HEK293 (cell line): ENCODE results near the gene CORO7.
A peak's percentile ranks its signal among the peaks of the same experiment; 100 is the strongest.

Source experiments
- CTCF ChIA-PET: fragments of 350-600 bp; formaldehyde crosslinking; extraction: SDS; loops from one replicate; lab custom pipeline; 2021; ENCODE audit warnings: antibody characterized with exemption; lab: Yijun Ruan, JAX
- POLR2A ChIA-PET: fragments of 300-600 bp; formaldehyde crosslinking; extraction: SDS; loops from one replicate; lab custom pipeline; 2020; ENCODE audit warnings: antibody characterized with exemption, inconsistent platforms; lab: Yijun Ruan, JAX
- H3K27ac ChIP-seq: fragments of 200-500 bp; sonication (Bioruptor generic); 2 replicates; pipeline ENCODE4 v1.5.1; 2014; ENCODE audit warnings: low read depth, low read length, control low read depth, inconsistent platforms; ENCODE audit errors: extremely low read depth
- H3K36me3 ChIP-seq, 2 experiments: fragments of 200-500 bp in 1 of 2; sonication (Bioruptor generic) in 1 of 2; 1 replicate in 1 of 2; 2 replicates in 1 of 2; pipeline ENCODE4 v1.5.1; 2014 to 2017; ENCODE audit warnings: inconsistent platforms in 2 of 2, low read length in 2 of 2; ENCODE audit not compliant: control insufficient read depth in 2 of 2, insufficient read depth in 1 of 2
- H3K4me1 ChIP-seq: fragments of 200-500 bp; sonication (Bioruptor generic); 2 replicates; pipeline ENCODE4 v1.5.1; 2014; ENCODE audit warnings: mild to moderate bottlenecking, low read length, inconsistent platforms; ENCODE audit not compliant: control insufficient read depth, insufficient read depth
- H3K4me3 ChIP-seq: 2 replicates; pipeline ENCODE4 v1.5.1; 2011; ENCODE audit warnings: low read depth, mild to moderate bottlenecking, control low read depth, low read length, moderate library complexity
- H3K9me3 ChIP-seq: fragments of 200-500 bp; sonication (Bioruptor generic); 2 replicates; pipeline ENCODE4 v1.5.1; 2014; ENCODE audit warnings: low read depth, low read length, inconsistent platforms; ENCODE audit not compliant: control insufficient read depth, insufficient read depth
- GFI1B ChIP-seq: fragments of 450-650 bp; formaldehyde crosslinking; IDR thresholded peaks from 2 replicates; pipeline ENCODE4 v1.5.1; 2016; ENCODE audit warnings: missing biosample characterization, missing genetic modification characterization
- HOXD13 ChIP-seq: sonication (generic); formaldehyde crosslinking; IDR thresholded peaks from 2 replicates; pipeline ENCODE4 v1.8.0; 2022; ENCODE audit warnings: missing genetic modification reagents, borderline replicate concordance
- KLF1 ChIP-seq: fragments of 450-650 bp; formaldehyde crosslinking; IDR thresholded peaks from 2 replicates; pipeline ENCODE4 v1.5.1; 2016; ENCODE audit warnings: missing biosample characterization, missing genetic modification characterization
- KLF10 ChIP-seq: fragments of 450-650 bp; IDR thresholded peaks from 2 replicates; pipeline ENCODE4 v1.5.1; 2018; ENCODE audit warnings: missing biosample characterization, mild to moderate bottlenecking, missing genetic modification characterization
- KLF17 ChIP-seq: fragments of 450-650 bp; formaldehyde crosslinking; IDR thresholded peaks from 2 replicates; pipeline ENCODE4 v1.5.1; 2016; ENCODE audit warnings: missing biosample characterization, missing genetic modification characterization
- KLF7 ChIP-seq: fragments of 450-650 bp; formaldehyde crosslinking; IDR thresholded peaks from 2 replicates; pipeline ENCODE4 v1.5.1; 2016; ENCODE audit warnings: missing biosample characterization, missing genetic modification characterization, borderline replicate concordance
- MYNN ChIP-seq: fragments of 450-650 bp; formaldehyde crosslinking; IDR thresholded peaks from 2 replicates; pipeline ENCODE4 v1.5.1; 2016; ENCODE audit warnings: missing biosample characterization, missing genetic modification characterization, borderline replicate concordance
- OSR2 ChIP-seq: fragments of 450-650 bp; formaldehyde crosslinking; IDR thresholded peaks from 2 replicates; pipeline ENCODE4 v1.5.1; 2016; ENCODE audit warnings: missing biosample characterization, missing genetic modification characterization
- PATZ1 ChIP-seq: fragments of 450-650 bp; formaldehyde crosslinking; IDR thresholded peaks from 2 replicates; pipeline ENCODE4 v1.5.1; 2016; ENCODE audit warnings: missing biosample characterization, missing genetic modification characterization
- SP7 ChIP-seq: fragments of 450-650 bp; formaldehyde crosslinking; IDR thresholded peaks from 2 replicates; pipeline ENCODE4 v1.5.1; 2016; ENCODE audit warnings: missing biosample characterization, missing genetic modification characterization
- ZBTB21 ChIP-seq: fragments of 450-650 bp; formaldehyde crosslinking; IDR thresholded peaks from 2 replicates; pipeline ENCODE4 v1.5.1; 2017; ENCODE audit warnings: missing biosample characterization, missing genetic modification characterization
- ZBTB26 ChIP-seq: fragments of 450-650 bp; formaldehyde crosslinking; optimal IDR thresholded peaks from 2 replicates; pipeline ENCODE3; 2016; ENCODE audit warnings: missing biosample characterization, mild to moderate bottlenecking, missing genetic modification characterization
- ZBTB6 ChIP-seq: fragments of 450-650 bp; formaldehyde crosslinking; IDR thresholded peaks from 2 replicates; pipeline ENCODE4 v1.5.1; 2017; ENCODE audit warnings: missing biosample characterization, missing genetic modification characterization
- ZEB2 ChIP-seq: fragments of 450-650 bp; formaldehyde crosslinking; IDR thresholded peaks from 2 replicates; pipeline ENCODE4 v1.5.1; 2016; ENCODE audit warnings: missing biosample characterization, missing genetic modification characterization
- ZNF10 ChIP-seq: fragments of 450-650 bp; formaldehyde crosslinking; IDR thresholded peaks from 2 replicates; pipeline ENCODE4 v1.5.1; 2017; ENCODE audit warnings: missing biosample characterization, missing genetic modification characterization
- ZNF114 ChIP-seq: fragments of 450-650 bp; formaldehyde crosslinking; IDR thresholded peaks from 2 replicates; pipeline ENCODE4 v1.5.0; 2017; ENCODE audit warnings: missing biosample characterization, missing genetic modification characterization
- ZNF416 ChIP-seq: fragments of 450-650 bp; formaldehyde crosslinking; IDR thresholded peaks from 2 replicates; pipeline ENCODE4 v1.5.1; 2016; ENCODE audit warnings: missing biosample characterization, missing genetic modification characterization
- ZNF529 ChIP-seq: fragments of 450-650 bp; formaldehyde crosslinking; IDR thresholded peaks from 2 replicates; pipeline ENCODE4 v1.5.1; 2017; ENCODE audit warnings: missing genetic modification characterization, missing biosample characterization; ENCODE audit not compliant: insufficient replicate concordance
- ZNF580 ChIP-seq: fragments of 450-650 bp; formaldehyde crosslinking; IDR thresholded peaks from 2 replicates; pipeline ENCODE4 v1.5.1; 2016; ENCODE audit warnings: missing biosample characterization, missing genetic modification characterization
- ZNF600 ChIP-seq: fragments of 450-650 bp; formaldehyde crosslinking; IDR thresholded peaks from 2 replicates; pipeline ENCODE4 v1.5.1; 2016; ENCODE audit warnings: missing biosample characterization, missing genetic modification characterization
- ZNF629 ChIP-seq: fragments of 450-650 bp; formaldehyde crosslinking; IDR thresholded peaks from 2 replicates; pipeline ENCODE4 v1.5.1; 2017; ENCODE audit warnings: missing biosample characterization, missing genetic modification characterization
- ZNF664 ChIP-seq: fragments of 450-650 bp; formaldehyde crosslinking; IDR thresholded peaks from 2 replicates; pipeline ENCODE4 v1.5.1; 2016; ENCODE audit warnings: missing biosample characterization, missing genetic modification characterization
- ZNF768 ChIP-seq: fragments of 450-650 bp; formaldehyde crosslinking; IDR thresholded peaks from 2 replicates; pipeline ENCODE4 v1.5.1; 2018; ENCODE audit warnings: missing biosample characterization, mild to moderate bottlenecking, missing genetic modification characterization
- ZNF830 ChIP-seq: fragments of 450-650 bp; IDR thresholded peaks from 2 replicates; pipeline ENCODE4 v1.5.0; 2018; ENCODE audit warnings: missing biosample characterization, missing genetic modification characterization, low read depth, mild to moderate bottlenecking, moderate library complexity
- ZSCAN16 ChIP-seq: fragments of 450-650 bp; formaldehyde crosslinking; IDR thresholded peaks from 2 replicates; pipeline ENCODE4 v1.5.1; 2016; ENCODE audit warnings: missing biosample characterization, missing genetic modification characterization

Gene CORO7

GRCh38 chr16:4345836-4346781 lies 70.3 kb downstream of the CORO7 start:
- no peaks in the 10 kb centered on the region for H3K9me3 ChIP-seq
- H3K4me1 ChIP-seq: peaks cover 9% of the 10 kb centered on the region; the same call in 1 of the 2 replicates
- peaks cover 0 to 26% of the 10 kb centered on the region in 2 experiments; a peak in 2 of 3 replicates for H3K36me3 ChIP-seq
- ChIA-PET POLR2A (interaction anchor here (1.4 kb wide), 1 partner anchor 92 kb away, joined by 3 read pairs; no protein-coding TSS in a partner anchor), CTCF (interaction anchor here (0.5 to 2.3 kb wide), 8 partner anchors 13 to 407 kb away, joined by 3 to 14 read pairs (median 4); no protein-coding TSS in a partner anchor)
- H3K27ac ChIP-seq: no peak overlapping the region
- H3K4me3 ChIP-seq: no peak overlapping the region
- TF ChIP-seq ZBTB21 (tag by site-specific recombination) (peak; percentile 63; the same call in 1 of the 2 replicates), HOXD13 (no peak), ZNF529 (no peak), ZNF664 (peak; percentile 95), ZNF629 (tag by site-specific recombination) (peak; percentile 79), KLF1 (tag by site-specific recombination) (no peak), ZNF768 (peak; percentile 90; the same call in 1 of the 2 replicates), GFI1B (no peak), ZNF10 (0 out of 2 replicates have a peak, but pooled peaks have one; percentile 35), KLF7 (tag by site-specific recombination) (no peak), ZNF114 (tag by site-specific recombination) (no peak), ZBTB26 (tag by site-specific recombination) (peak; percentile 2), ZEB2 (tag by site-specific recombination) (peak; percentile 39; the same call in 1 of the 2 replicates), ZNF830 (tag by site-specific recombination) (no peak), ZNF600 (peak; percentile 82), ZSCAN16 (tag by site-specific recombination) (peak; percentile 57; the same call in 1 of the 2 replicates), OSR2 (tag by site-specific recombination) (peak; percentile 28; the same call in 1 of the 2 replicates), PATZ1 (tag by site-specific recombination) (peak; percentile 45; the same call in 1 of the 2 replicates), MYNN (tag by site-specific recombination) (peak; percentile 92), KLF17 (tag by site-specific recombination) (peak; percentile 65; the same call in 1 of the 2 replicates), ZNF580 (tag by site-specific recombination) (0 out of 2 replicates have a peak, but pooled peaks have one; percentile 34), SP7 (tag by site-specific recombination) (peak; percentile 18; the same call in 1 of the 2 replicates), ZNF416 (tag by site-specific recombination) (no peak), ZBTB6 (tag by site-specific recombination) (no peak), KLF10 (tag by site-specific recombination) (0 out of 2 replicates have a peak, but pooled peaks have one; percentile 19)
